H1 (cell line): ENCODE results near the gene C5orf34. TPM values are rescaled to one million over a fixed set of nuclear protein-coding genes. Genes with fewer than 3 reads are reported as not detected.

Experiments
- CTCF ChIA-PET: fragments of 300-600 bp; sonication (Branson Sonifier 250); formaldehyde crosslinking; loops from one replicate; lab custom pipeline; 2021; ENCODE audit not compliant: partially characterized antibody; lab: Charles Lee
- POLR2A ChIA-PET: fragments of 300-600 bp; sonication (Branson Sonifier 250); formaldehyde crosslinking; loops from one replicate; lab custom pipeline; 2021; ENCODE audit warnings: inconsistent platforms; ENCODE audit not compliant: partially characterized antibody; lab: Charles Lee
- DNase-seq, 2 experiments: peaks; one replicate each; pipeline versions ENCODE4 v3.0.0 to v3.0.0-alpha.2; 2010 to 2022; ENCODE audit warnings: low spot score in 2 of 2, low read depth in 1 of 2, mixed read lengths in 1 of 2
- FAIRE-seq: peaks from 2 replicates; lab custom pipeline; 2011; peaks lifted over from hg19 to GRCh38; lab: Jason Lieb, UNC
- H2AFZ ChIP-seq: 2 replicates; pipeline ENCODE4 v1.8.1; 2012; ENCODE audit warnings: low read length, inconsistent platforms
- H2AK5ac ChIP-seq: 2 replicates; pipeline ENCODE4 v1.6.1; 2013; ENCODE audit warnings: low read depth, low read length
- H2BK120ac ChIP-seq: replicated peaks from 2 replicates; pipeline ENCODE3; 2013; ENCODE audit warnings: low read depth, low read length, inconsistent platforms
- H2BK12ac ChIP-seq: 2 replicates; pipeline ENCODE4 v1.6.1; 2013; ENCODE audit warnings: low read depth, low read length
- H2BK15ac ChIP-seq: 2 replicates; pipeline ENCODE4 v1.6.1; 2013; ENCODE audit warnings: low read length
- H2BK20ac ChIP-seq: 2 replicates; pipeline ENCODE4 v1.6.1; 2013; ENCODE audit warnings: low read length
- H2BK5ac ChIP-seq: 2 replicates; pipeline ENCODE4 v1.6.1; 2013; ENCODE audit warnings: low read depth, low read length
- H3K14ac ChIP-seq: 2 replicates; pipeline ENCODE4 v1.6.1; 2013; ENCODE audit warnings: inconsistent platforms; ENCODE audit not compliant: insufficient read length
- H3K18ac ChIP-seq: 2 replicates; pipeline ENCODE4 v1.6.1; 2013; ENCODE audit warnings: low read length; ENCODE audit errors: extremely low read depth
- H3K23ac ChIP-seq: 2 replicates; pipeline ENCODE4 v1.6.1; 2013; ENCODE audit warnings: inconsistent platforms; ENCODE audit not compliant: insufficient read length
- H3K23me2 ChIP-seq: 2 replicates; pipeline ENCODE4 v1.6.1; 2013; ENCODE audit warnings: low read depth, low read length
- H3K27ac ChIP-seq: 2 replicates; pipeline ENCODE4 v1.6.1; 2011; ENCODE audit warnings: low read depth, low read length, inconsistent platforms
- H3K27me3 ChIP-seq, 4 experiments: replicated peaks in 1 of 4; 1 replicate in 1 of 4; 2 replicates in 3 of 4; pipeline versions ENCODE4 v1.6.1 to v1.8.1; 2011 to 2013; ENCODE audit warnings: low read length in 3 of 4, mild to moderate bottlenecking in 3 of 4, inconsistent platforms in 2 of 4, mixed read lengths in 2 of 4, moderate library complexity in 1 of 4; ENCODE audit not compliant: control insufficient read depth in 3 of 4, insufficient read depth in 3 of 4; ENCODE audit errors: extremely low read depth in 1 of 4
- H3K36me3 ChIP-seq, 4 experiments: 2 replicates each; pipeline versions ENCODE4 v1.6.1 to v1.8.1; 2011 to 2013; ENCODE audit warnings: mild to moderate bottlenecking in 4 of 4, low read length in 3 of 4, moderate library complexity in 2 of 4, control low read depth in 1 of 4, inconsistent platforms in 1 of 4; ENCODE audit not compliant: insufficient read depth in 4 of 4, control insufficient read depth in 2 of 4
- H3K4ac ChIP-seq: replicated peaks from 2 replicates; pipeline ENCODE3; 2013; ENCODE audit warnings: low read length, low read depth, mixed read lengths, inconsistent platforms; ENCODE audit not compliant: insufficient read length
- H3K4me1 ChIP-seq, 4 experiments: replicated peaks in 1 of 4; 1 replicate in 1 of 4; 2 replicates in 3 of 4; pipeline versions ENCODE4 v1.6.1 to v1.8.1; 2011 to 2013; ENCODE audit warnings: low read length in 3 of 4, inconsistent platforms in 2 of 4, mixed read lengths in 1 of 4; ENCODE audit not compliant: insufficient read depth in 4 of 4, control insufficient read depth in 3 of 4
- H3K4me2 ChIP-seq, 2 experiments: 2 replicates each; pipeline versions ENCODE4 v1.6.1 to v1.8.1; 2011 to 2013; ENCODE audit warnings: low read depth in 2 of 2, low read length in 2 of 2, control low read depth in 1 of 2, inconsistent platforms in 1 of 2, mild to moderate bottlenecking in 1 of 2; ENCODE audit not compliant: insufficient read depth in 1 of 2
- H3K4me3 ChIP-seq, 4 experiments: fragments of 200-600, 300-600 bp in 1 of 4; sonication (generic), shearing (Covaris generic), sonication (Bioruptor Twin) in 1 of 4; 2 replicates each; pipeline versions ENCODE4 v1.5.1 to v1.8.1; 2011 to 2016; ENCODE audit warnings: low read length in 4 of 4, low read depth in 3 of 4, control low read depth in 2 of 4, inconsistent platforms in 2 of 4, mild to moderate bottlenecking in 2 of 4, mixed read lengths in 1 of 4, moderate library complexity in 1 of 4; ENCODE audit not compliant: insufficient read depth in 2 of 4; ENCODE audit errors: extremely low read depth in 1 of 4
- H3K56ac ChIP-seq: replicated peaks from 2 replicates; pipeline ENCODE3; 2013; ENCODE audit warnings: low read depth, mild to moderate bottlenecking, mixed read lengths, low read length, inconsistent platforms; ENCODE audit not compliant: insufficient read length
- H3K79me1 ChIP-seq: 2 replicates; pipeline ENCODE4 v1.6.1; 2013; ENCODE audit warnings: low read depth, low read length, control low read depth
- H3K79me2 ChIP-seq, 2 experiments: 2 replicates each; pipeline versions ENCODE4 v1.6.1 to v1.8.1; 2012 to 2013; ENCODE audit warnings: low read length in 2 of 2, mild to moderate bottlenecking in 2 of 2, inconsistent platforms in 1 of 2; ENCODE audit not compliant: insufficient read depth in 2 of 2, control insufficient read depth in 1 of 2
- H3K9ac ChIP-seq, 4 experiments: replicated peaks in 1 of 4; 1 replicate in 1 of 4; 2 replicates in 3 of 4; pipeline versions ENCODE4 v1.6.1 to v1.8.1; 2011 to 2013; ENCODE audit warnings: low read depth in 3 of 4, low read length in 3 of 4, control low read depth in 2 of 4, mild to moderate bottlenecking in 2 of 4, moderate library complexity in 2 of 4, inconsistent platforms in 1 of 4; ENCODE audit errors: extremely low read depth in 1 of 4
- H3K9me3 ChIP-seq, 2 experiments: 2 replicates each; pipeline versions ENCODE4 v1.6.1 to v1.8.1; 2012 to 2013; ENCODE audit warnings: mild to moderate bottlenecking in 2 of 2, moderate library complexity in 2 of 2, control low read depth in 1 of 2, inconsistent platforms in 1 of 2, low read depth in 1 of 2, low read length in 1 of 2, mixed read lengths in 1 of 2; ENCODE audit not compliant: insufficient read depth in 2 of 2
- H4K20me1 ChIP-seq, 2 experiments: replicated peaks in 1 of 2; 2 replicates each; pipeline versions ENCODE3 to v1.8.1; 2011 to 2013; ENCODE audit warnings: inconsistent platforms in 2 of 2, low read length in 2 of 2, mild to moderate bottlenecking in 1 of 2; ENCODE audit not compliant: insufficient read depth in 2 of 2, control insufficient read depth in 1 of 2
- H4K5ac ChIP-seq: 2 replicates; pipeline ENCODE4 v1.6.1; 2013; ENCODE audit warnings: low read length, low read depth, mixed read lengths, inconsistent platforms; ENCODE audit not compliant: insufficient read length
- H4K8ac ChIP-seq: 2 replicates; pipeline ENCODE4 v1.8.0; 2013; ENCODE audit warnings: mild to moderate bottlenecking, moderate library complexity, low read length, inconsistent platforms; ENCODE audit not compliant: insufficient read depth; ENCODE audit errors: extremely low read depth
- H4K91ac ChIP-seq: replicated peaks from 2 replicates; pipeline ENCODE3; 2013; ENCODE audit warnings: low read length, mixed read lengths, inconsistent platforms; ENCODE audit not compliant: insufficient read length
- GTF2F1 ChIP-seq: IDR thresholded peaks from 2 replicates; pipeline ENCODE4 v1.6.1; 2012; ENCODE audit warnings: low read depth, low read length, improper control_type of control experiment, borderline replicate concordance
- KDM5A ChIP-seq: fragments of 200-600 bp; IDR thresholded peaks from 2 replicates; pipeline ENCODE4 v1.7.1; 2012; ENCODE audit warnings: mild to moderate bottlenecking, low read length, inconsistent platforms, mixed read lengths
- RBBP5 ChIP-seq: IDR thresholded peaks from 2 replicates; pipeline ENCODE4 v1.7.1; 2012; ENCODE audit warnings: low read depth, mild to moderate bottlenecking, inconsistent platforms, low read length, moderate library complexity, borderline replicate concordance
- SAP30 ChIP-seq: fragments of 300-600 bp; sonication (generic); IDR thresholded peaks from 2 replicates; pipeline ENCODE4 v1.7.1; 2012; ENCODE audit warnings: low read length, moderate library complexity, mild to moderate bottlenecking, inconsistent platforms; ENCODE audit not compliant: insufficient read depth, insufficient replicate concordance
- TEAD4 ChIP-seq: IDR thresholded peaks from 2 replicates; pipeline ENCODE4 v1.6.1; 2012; ENCODE audit warnings: low read depth, low read length, inconsistent platforms, mixed read lengths
- WGBS, 2 experiments: shearing (Covaris generic) in 1 of 2; methylation state at CpG; one replicate each; pipeline versions ENCODE4 v1.1.6 to v1.1.7; 2013 to 2015; ENCODE audit warnings: low lambda C conversion rate in 2 of 2, mixed read lengths in 2 of 2, inconsistent platforms in 1 of 2, low coverage in 1 of 2, missing lambda C conversion rate in 1 of 2; ENCODE audit not compliant: insufficient replicate concordance in 2 of 2, insufficient coverage in 1 of 2, insufficient read length in 1 of 2; ENCODE audit errors: extremely low coverage in 1 of 2, missing lambda C conversion rate in 1 of 2; 5-methylcytosine and 5-hydroxymethylcytosine counted together
- polyA plus RNA-seq, 7 experiments: library from polyadenylated mRNA; depleted of rRNA in 3 of 7; stranded (reverse) in 5 of 7; unstranded in 2 of 7; fragments of >200 nt in 5 of 7; fragments of 200-250 nt in 2 of 7; gene quantifications; 1 replicate in 5 of 7; 2 replicates in 1 of 7; 4 replicates in 1 of 7; pipeline versions ENCODE4 v1.2.1 to v1.2.3, GENCODE V29; 2011 to 2013; ENCODE audit warnings: missing spikeins in 2 of 7, mixed read lengths in 2 of 7
- total RNA-seq: library from RNA; stranded (reverse); fragmentation: NEBNext Ultra II Directional; extraction: Animal tissue kit (Norgen Biotek cat#: 25700); gene quantifications from 2 replicates; pipeline ENCODE4 v1.2.1, GENCODE V29; 2021

The C5orf34 gene
- total and polyA plus RNA-seq, 2 of the 8 experiments (the other 6 are each of a cell fraction or from before 2014, with no cell fraction given) = 6.8 to 8.6 TPM

GRCh38 chr5:43548358-43548757, 33.4 kb upstream of the C5orf34 start:
- Histone ChIP-seq H3K9me3 (no peaks in the 10 kb centered on the region), H3K23ac (no peak overlapping the region), H3K79me1 (no peaks in the 10 kb centered on the region; the same call in 1 of the 2 replicates), H3K79me2 (peaks cover 2 to 49% of the 10 kb centered on the region in 2 experiments; a peak in 3 of 4 replicates), H2AK5ac (no peak overlapping the region), H3K9ac (no peak overlapping the region), H2BK12ac (no peak overlapping the region), H3K18ac (no peak overlapping the region), H2BK5ac (no peak overlapping the region), H3K23me2 (no peaks in the 10 kb centered on the region), H4K20me1 (peaks cover 3 to 4% of the 10 kb centered on the region in 2 experiments), H2BK120ac (no peak overlapping the region), H3K4ac (no peak overlapping the region), H3K36me3 (peaks cover 21 to 78% (median 50%) of the 10 kb centered on the region in 4 experiments), H2BK20ac (no peak overlapping the region), H3K4me2 (no peak overlapping the region), H3K27ac (no peak overlapping the region), H3K4me3 (no peak overlapping the region), H4K8ac (no peak overlapping the region), H3K4me1 (no peaks in the 10 kb centered on the region), H3K56ac (no peak overlapping the region), H4K91ac (no peak overlapping the region), H3K27me3 (no peaks in the 10 kb centered on the region), H2AFZ (no peak overlapping the region), H4K5ac (no peak overlapping the region), H3K14ac (no peak overlapping the region), H2BK15ac (no peak overlapping the region)
- CTCF ChIA-PET = interaction anchor here (0.6 kb wide), 1 partner anchor 67 kb away, joined by 4 read pairs; no protein-coding TSS in a partner anchor
- FAIRE-seq (no peak), DNase-seq (no peak)
- POLR2A ChIA-PET = interaction anchor here (1.4 kb wide), 1 partner anchor 24 kb away, joined by 4 read pairs; no protein-coding TSS in a partner anchor
- WGBS, 2 experiments = 91% methylated on average over 5 of the region's 5 CpGs; no CpG with 5 or more reads in 1 of the 2 experiments
- TF ChIP-seq SAP30 (no peak), GTF2F1 (no peak), TEAD4 (no peak), KDM5A (no peak), RBBP5 (no peak)
